NCI-H460 (cell line): ENCODE measurements around the gene ATG10. TPM values are rescaled to one million over a fixed set of nuclear protein-coding genes. Genes with fewer than 3 reads are reported as not detected.

Experiments
- DNase-seq: peaks from one replicate; pipeline ENCODE4 v3.0.0-alpha.2; 2016; ENCODE audit warnings: low read depth; ENCODE audit errors: extremely low read depth
- total RNA-seq: library from RNA; depleted of rRNA; stranded (reverse); fragments of >200 nt; shearing (Covaris generic); gene quantifications from 2 replicates; pipeline ENCODE4 v1.2.3, GENCODE V29; 2014

Gene ATG10
- total RNA-seq, 1 experiment from 2014 or later, result 9.0 TPM

DNA sequence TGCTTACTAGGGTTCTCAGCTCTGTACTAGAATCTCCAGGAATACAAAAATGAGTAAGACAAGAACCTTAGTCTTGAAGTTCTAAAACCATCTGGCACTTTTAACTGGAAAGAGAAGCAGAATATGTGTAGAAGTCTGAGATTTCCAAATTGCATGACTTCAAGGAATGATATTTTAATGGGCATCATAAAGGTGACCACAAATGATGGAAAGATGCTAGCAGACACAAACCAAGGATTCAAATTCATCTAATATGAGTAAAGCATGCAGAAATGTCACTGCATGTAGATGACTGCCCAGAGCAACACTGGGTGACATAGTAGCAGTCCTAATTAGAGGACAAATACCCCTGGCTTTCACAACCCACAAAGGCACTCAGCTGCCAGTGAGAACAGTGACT lies 189.1 kb downstream of the ATG10 start:
- no peak for DNase-seq

DNA sequence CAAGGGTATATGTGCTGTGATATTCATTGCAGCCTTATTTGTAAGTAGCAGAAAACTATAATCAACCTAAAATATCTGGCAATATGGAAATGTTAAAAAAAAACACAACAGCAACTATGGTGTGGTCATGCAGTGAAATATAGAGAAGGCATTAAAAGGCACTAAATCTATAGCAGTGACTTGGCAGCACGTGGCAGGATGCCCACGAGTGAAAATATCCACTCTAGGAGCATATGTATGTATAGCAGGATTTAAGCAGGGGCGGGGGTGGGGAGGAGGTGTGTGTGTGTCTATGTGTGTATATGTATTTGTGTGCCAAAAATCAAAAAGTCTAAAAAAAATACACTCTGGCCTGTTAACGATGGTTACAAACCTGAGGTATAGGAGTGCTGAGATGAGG lies 190.8 kb downstream of the ATG10 start:
- DNase-seq, result no peak

DNA sequence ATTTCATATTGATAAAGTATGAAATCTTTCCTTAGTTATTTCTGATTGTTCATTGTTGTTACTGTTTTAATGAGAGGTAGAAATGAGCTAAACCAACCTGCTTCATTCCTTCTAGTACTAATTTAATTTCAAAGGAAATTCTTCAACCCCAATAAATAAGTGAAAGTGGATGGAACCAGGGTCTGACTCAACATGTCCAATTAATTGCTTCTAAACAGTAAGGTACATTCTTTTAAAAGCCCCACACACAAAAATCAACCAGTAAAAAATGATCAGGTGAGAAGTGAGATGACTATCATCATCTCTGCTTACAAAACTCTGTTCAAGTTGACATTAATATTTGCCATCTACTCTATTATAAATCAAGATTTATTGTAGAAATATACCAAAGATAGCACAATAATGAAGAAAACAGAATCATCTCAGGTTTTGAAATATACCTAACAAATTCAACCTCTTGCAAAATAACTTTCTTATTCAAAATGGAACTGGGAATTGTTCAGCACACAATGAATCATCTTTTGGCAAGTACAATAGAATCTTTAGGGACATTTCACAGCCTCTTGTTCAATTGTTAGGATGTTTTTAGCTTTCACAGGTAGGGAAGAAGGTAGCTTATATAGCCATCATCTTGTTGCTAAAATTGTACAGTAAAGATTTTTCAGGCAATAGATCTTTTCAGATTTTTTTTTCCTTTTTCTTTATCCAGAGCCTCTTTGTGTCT lies 191.8 kb downstream of the ATG10 start:
- no peak for DNase-seq

DNA sequence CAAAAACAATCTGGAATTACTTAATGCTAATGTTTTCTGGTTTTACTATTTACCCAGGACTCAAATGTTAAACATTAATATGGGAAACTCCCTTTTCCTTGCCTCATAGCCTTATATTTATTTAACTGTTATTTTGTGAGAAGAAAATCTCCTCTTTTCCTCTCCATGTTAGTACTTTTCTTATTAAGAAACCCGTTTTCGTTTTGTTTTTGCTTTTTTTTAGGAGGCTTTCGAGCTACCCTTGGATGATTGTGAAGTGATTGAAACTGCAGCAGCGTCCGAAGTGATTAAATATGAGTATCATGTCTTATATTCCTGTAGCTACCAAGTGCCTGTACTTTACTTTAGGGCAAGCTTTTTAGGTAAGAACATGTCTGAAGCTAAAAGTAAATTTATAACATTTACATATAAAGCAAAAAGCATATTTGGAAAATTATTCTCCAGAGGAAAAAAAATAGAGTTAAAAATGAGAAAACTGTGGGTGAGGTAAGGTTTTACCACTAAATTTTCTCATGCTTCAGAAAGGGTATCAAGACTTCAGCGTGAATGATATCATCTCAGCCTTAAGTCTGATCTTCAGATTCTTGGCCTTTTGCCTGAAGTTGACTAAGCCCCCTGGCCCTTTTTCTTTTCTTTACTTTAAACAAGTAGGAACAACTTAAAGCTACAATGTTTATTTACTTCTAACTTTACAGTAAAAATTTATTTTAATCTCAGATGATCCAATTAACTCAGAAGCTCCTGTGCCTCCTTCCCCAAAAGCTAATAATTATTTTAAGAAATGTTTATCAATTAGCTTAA lies 192.6 kb downstream of the ATG10 start:
- DNase-seq, result no peak

DNA sequence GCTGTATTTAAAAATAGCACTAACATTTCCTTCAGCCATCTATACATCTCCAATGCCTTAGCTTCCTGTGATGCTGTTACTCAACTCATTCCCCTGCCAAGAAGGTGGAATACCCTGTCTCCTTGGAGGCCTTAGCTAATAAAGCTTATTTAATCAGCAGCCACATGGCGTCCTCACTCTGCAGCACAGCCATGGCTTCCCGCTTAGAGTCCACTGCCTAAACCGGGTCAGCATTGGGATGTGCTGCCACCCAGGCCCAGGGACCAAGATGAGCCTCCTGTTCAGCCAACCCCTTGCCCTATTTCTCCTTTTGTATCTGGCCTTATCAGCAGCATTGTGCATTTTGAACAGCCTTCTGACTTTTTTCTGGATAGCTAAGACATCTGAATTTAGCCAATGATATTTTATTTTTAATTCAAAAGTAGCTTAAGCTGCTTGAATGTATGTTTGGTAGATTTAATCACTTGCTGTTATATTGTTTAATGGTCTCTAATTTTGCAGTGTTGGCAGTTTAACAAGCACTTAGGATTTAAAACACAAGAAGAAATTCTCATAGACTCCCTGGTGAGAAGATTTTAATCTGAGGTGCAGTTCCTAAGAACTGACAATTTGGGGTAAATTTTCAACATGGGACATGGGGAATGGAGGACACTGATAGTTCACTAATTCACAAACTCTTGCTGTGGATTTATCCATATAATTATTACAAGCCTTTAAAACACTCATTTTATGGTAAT lies 193.3 kb downstream of the ATG10 start:
- no peak for DNase-seq

DNA sequence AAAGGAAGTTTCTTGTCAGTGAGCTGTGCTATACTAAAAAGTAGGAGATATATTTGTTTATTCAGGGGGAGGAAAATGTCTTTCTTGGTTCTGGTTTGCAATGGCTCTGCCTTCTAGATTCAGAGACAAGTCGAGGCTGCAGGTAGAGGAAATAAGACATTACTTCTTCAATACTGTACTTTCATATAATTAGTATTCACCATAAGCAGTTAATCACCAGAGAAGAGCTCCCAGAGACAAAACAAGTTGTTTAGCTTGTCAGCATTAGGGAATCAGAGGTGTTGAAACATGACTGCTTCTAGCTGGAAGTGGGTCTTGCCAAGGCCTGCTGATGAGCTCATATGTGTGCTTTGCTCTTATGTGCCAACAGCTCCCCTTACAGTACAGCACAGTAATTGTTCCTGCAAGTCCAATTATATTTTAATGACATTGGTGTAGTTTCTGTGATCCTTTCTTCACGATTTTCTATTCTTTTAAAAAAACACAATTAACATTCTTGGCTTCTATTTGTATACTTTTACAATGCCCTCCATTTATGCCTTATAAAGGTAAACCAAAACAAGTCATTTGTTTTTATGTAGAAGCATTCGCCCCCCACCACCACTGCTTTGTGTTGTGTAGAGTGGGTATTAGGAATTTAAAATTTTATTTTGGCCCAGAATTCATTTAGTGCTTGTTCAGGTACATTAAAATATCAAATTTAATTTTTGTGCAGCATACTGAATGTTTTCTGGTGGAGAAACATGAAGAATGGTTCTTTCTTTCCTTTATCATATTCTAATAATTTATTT lies 194.1 kb downstream of the ATG10 start:
- peak; percentile 77 for DNase-seq

DNA sequence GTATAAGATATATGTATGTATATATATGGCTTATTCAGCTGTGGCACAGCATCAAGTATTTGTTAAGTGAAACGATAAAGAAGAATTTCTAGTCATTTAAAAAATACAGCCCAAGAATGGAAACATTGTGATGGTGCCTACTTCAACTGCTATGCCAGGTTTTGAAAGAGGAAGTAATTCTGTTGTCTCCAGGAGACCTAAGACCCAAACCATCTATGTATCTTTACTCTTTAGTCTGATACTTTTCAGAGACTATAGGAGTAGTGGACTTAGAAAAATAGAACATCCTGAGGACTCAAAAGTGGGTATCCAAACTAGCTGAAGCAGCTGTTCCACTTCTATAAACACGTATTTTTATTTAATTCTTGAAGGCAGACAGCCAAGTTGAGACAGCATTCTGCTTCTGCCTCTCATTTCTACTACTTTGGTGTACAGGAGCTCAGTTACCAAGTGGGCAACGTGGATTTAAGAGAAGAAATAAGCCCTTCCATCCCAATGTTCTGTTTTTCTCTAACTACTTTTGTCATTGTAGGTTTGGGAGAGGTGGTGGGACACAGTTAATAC lies 195.6 kb downstream of the ATG10 start:
- no peak for DNase-seq

DNA sequence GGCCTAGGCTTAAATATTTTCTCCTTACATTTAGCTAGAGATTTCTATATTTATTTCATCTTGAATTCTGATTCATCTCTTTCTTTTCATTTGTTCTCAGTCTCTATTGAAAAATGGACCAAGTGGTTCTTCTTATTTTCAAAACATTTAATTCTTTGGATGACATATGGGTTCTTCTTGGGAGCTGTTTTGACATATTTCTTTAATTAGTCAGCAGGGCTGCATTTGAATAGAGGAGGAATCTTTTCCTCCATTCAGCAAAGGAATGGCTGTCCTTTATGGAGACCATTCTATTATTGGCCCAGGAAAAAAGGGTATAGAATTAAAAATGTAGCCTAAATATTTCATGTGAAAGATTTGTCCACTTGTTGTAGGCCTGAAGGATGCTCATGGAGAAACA lies 196.5 kb downstream of the ATG10 start:
- no peak for DNase-seq

DNA sequence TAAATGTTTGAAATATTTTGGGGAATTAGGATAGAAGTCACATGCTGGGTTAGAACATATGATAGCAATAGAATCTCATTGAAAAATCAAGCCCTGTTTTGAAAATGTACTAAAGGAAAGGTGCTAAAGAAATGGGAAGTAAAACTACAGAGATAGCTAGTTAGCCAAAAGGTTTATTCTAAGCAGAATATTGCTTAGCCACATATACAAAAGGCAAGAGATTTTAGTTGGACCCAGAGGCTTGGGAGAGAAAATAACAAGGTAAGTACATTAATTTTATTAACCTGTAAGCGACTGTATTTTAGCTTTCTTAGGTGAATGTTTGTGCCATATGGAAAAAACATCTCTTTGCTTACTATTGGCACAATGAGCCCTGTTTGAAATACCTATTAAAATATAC lies 198.1 kb downstream of the ATG10 start:
- DNase-seq, result no peak

DNA sequence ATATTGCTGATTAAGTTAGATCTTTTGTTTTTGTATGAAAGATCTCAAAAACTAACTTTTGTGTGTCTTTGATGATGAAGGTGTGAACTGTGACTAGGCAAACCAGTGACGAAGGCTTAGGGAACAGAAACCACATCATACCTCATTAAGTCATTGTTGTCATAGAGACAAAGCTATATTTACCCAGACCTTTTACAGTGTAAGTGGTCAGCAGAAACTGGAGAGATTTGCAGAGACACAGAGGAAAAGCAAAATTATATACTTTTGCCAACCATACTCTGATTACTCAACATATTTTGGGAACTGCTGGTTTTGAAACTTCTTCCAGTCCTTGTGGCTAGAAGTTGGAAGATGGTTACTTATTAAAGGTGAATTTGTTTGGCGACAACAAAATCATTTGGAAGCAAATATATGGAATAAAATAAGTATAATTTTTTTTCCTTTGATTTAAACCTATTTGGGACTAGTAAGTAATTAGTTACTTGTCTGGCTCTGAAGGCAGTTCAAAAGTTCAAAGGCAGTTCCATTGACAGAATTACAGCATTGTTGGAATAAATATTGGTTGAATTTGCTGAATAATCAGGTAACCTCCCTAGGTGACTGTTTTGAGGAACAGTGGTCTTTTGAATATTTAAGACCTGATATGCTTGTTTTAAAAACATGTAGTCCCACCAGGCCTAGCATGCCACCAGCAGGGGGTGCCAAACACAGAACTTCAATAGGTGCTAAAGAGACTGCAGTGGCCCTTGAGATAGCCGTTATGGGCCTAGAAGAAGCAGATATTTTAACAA lies 202.5 kb downstream of the ATG10 start:
- DNase-seq, result peak; percentile 57

DNA sequence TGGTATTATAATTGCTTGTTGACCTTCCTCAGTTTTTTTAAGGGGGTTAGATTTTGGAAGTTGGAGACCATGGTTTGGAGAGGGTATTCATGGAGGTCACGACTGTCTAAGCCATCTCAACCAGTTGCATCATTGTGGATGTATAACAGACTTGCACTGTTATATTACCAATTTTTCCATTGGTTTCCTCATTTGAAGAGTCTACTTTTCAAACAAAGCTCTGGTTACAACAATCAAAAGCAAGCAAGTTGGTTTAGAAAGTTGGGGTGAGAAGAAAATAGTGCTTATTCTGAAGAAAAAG lies 203.0 kb downstream of the ATG10 start:
- DNase-seq, result no peak

DNA sequence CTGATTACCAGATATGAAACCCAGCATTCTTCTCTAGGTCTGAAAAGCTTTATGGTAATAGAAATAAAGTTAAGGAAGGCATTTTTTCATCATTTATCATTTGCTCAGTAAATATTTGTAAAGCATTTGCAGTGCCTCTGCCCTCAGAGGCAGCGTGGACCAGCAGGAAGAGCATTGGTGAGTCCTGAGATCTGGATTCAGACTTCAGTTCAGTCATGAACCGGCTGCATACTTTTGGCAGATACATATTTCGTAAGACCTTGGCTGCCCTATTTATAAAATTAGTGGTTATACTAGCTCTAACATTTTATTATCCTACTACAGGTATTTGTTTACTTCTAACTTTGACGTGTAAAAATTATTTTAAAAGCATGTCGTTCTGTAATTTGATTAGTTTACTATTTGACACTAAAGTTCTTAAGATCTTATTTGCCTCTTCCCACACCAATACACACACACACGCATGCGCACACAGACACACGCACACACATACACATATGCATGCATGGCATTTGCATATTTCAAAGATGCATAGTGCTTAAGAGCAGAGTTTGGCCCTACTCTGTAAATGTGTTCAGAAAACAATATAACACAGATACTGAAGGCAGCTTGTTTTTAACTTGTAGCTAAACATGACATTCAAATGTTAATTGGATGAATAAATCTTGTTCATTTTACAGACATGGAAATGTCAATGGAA lies 204.4 kb downstream of the ATG10 start:
- no peak for DNase-seq

DNA sequence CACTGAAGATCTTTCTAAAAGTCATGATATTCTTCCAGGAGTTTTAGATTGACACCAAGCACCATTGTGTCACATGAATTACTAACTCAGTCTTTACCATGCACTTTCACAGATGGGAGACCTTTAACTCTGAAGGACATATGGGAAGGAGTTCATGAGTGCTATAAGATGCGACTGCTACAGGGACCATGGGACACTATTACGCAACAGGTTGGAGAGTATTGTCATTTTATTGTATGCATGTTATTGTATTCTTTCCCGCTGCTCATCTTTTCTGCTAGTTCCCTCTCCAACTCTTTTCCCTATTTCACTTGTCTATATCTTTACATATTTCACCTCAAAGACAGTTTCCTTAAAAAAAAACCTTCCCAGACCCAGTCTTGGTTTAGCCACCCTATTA lies 206.6 kb downstream of the ATG10 start:
- no peak for DNase-seq

DNA sequence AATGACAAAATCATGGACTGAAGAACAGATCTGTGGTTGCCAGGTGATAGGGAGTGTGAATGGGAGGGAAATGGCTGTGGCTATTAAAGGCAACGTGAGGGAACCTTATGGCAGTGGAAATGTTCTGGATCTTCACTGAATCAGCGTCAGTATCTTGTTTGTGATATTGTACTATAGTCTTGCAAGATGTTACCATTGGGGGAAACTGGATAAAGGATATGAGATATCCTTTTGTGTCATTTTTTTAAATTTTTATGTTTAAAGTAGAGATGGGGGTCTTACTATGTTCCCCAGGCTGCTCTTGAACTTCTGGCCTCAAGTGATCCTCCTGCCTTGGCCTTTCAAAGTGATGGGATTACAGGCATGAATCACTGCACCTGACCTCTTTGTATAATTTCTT lies 210.8 kb downstream of the ATG10 start:
- DNase-seq, result no peak

DNA sequence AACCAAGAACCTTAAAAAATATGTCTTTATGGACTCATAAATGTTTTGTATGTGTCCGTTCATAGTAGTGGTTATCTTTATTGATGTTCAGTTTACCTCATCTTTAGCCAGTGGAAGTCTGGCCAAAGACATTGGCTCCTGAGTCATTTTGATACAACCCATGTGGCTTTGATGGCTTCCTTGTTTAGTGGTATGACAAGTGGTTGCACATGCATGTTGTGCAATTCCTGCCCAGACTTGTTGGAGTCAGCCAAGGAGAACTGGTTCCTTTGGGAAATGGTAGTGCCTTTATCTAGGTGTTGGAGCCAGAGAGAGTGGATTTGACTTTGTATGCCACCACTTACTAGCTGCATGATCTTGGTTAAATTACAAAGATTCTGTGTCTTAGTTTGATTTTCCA lies 212.0 kb downstream of the ATG10 start:
- no peak for DNase-seq

DNA sequence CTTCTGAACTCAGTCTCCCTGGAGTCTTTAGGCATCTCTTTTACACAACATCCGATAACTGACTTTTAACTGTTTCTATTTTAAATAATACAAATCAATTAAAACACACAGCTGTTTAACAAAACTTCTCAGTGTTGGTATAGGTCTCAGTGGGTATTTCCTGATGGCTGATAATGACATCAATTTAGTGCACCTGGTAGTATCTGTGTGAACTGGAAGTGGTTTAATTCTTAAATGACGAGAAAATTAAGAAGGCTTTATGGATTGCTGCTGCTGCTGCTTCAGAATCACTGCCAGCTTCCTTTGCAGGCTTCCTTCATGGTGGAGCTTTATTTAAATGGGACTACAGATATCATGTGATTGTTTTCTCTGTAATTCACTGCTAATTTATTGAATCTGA lies 214.0 kb downstream of the ATG10 start:
- no peak for DNase-seq

DNA sequence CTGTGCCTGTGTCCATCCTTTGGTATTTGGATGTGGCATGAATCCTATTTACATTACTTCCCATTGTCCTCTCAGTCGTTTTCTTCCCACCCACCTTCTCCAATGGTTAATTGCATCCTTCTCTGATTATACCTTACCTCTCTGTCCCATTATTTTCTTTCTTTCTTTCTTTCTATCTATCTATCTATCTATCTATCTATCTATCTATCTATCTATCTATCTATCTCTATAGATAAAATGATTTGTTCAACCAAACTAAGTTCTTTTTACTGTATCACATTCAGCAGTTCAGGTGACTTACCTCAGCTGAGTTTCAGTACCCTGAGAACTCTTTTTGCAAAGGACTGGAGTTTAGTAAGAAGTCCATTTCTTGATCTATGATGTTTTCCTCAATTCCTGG lies 225.7 kb downstream of the ATG10 start:
- no peak for DNase-seq

DNA sequence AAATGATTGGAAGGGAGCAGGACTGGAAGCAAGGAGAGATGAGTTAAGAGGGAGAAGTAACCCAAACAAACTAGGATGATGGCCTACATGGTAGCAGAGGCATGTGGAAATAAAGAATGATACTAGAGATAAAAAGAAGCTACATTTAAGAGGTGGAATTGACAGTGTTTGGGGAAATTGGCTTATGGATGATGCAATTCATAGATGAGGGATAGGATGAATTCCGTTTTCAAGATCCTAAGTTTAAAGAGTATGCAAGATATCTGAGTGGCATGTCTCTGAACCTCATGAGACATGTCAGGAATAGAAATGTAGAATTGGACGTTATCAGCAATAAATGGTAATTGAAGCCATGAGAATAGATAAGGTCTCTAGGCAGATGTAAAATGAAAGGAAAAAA lies 232.7 kb downstream of the ATG10 start:
- DNase-seq, result no peak

DNA sequence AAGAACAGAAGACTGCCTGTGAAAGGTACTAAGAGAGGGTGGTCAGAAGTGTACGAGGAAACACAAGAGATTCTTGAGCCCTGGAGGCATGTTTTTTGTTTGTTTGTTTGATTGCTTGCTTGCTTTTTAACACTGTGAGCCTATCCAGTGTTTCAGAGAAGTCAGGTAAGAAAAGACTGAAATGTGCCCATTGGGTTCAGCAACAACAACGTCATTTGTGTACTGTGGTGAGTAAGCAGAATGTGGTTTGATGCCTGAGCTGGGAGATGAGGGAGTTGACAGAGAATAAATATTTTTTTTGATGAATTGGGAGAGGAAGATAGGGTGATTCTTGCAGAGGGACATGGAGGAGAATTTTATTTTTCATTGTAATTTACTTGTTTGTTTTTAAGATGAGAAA lies 233.2 kb downstream of the ATG10 start:
- DNase-seq, result peak; percentile 52
